GM18505 (cell line): ENCODE results near the gene SYK.

ENCODE experiments used
- ATAC-seq: cut with Tn5 transposase; IDR thresholded peaks from one replicate; pipeline ENCODE4 v1.9.1; 2021; ENCODE audit not compliant: unreplicated experiment
- POLR2A ChIP-seq: IDR thresholded peaks from 4 replicates; pipeline ENCODE4 v1.6.1; 2011; ENCODE audit warnings: borderline replicate concordance; ENCODE audit not compliant: insufficient read depth, insufficient read length; ENCODE audit errors: extremely low read depth

Gene SYK

DNA sequence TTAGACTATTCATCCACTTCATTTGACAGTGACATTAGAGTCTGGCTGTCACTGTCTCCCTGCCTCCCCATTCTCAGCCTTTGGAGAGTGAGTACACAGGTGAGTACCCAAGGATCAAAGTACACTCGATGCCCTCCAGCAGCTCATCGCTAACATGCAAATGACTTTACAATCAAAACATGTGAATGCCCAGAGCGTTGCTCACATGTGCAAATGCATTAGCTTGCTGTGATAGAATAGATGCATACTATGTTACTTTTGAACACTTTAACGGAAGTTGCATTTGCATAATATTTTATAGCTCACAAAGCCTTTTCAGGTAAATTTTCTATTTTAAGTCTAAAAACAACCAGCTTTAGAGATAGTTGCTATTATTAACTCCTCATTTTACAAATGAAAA, 107.6 kb downstream of the SYK start:
- no peak for TF ChIP-seq POLR2A
- no peak for ATAC-seq

DNA sequence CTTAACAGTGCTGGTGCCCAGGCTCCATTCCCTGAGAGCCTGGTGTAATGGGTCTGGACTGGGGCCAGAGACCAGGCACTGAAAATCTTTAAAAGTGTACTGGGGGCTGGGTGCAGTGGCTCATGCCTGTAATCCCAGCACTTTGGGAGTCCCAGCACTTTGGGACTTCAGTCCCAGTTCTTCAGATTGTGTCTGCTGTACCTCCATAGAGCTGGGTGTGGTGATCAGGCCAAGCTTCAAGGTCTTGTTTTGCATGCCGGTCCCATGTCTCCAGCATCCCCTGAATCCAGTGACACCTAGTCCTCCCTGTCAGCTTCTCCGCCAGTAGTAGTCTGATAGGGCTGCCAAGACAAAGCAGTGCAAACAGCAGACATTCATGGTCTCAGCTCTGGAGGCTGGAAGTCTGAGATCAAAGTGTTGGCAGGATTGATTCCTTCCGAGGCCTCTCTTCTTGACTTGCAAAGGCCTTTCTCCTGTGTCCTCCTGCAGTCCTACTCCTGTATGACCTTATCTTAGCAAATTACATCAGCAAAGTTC, 108.2 kb downstream of the SYK start:
- TF ChIP-seq POLR2A, result no peak
- no peak for ATAC-seq

DNA sequence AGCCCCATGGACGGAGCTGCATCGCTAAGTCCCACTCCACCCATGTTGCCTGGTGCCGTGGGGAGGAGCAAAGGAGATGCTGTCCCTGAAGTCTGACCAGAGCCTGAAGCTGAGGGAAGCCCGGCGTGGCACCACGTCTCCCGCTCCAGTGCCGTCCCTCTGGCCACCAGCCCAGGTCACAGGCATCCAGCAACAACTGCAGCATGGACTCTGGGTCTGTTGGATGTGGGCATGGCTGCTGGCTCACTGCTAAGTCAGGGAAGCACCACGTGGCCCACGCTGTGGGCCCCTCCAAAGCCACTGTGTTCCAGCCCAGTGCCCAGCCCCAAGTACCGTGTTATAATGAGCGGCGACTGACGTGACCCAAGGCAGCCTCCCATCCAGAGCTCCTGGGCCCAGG, 112.6 kb downstream of the SYK start:
- TF ChIP-seq POLR2A, result no peak
- ATAC-seq, result no peak

DNA sequence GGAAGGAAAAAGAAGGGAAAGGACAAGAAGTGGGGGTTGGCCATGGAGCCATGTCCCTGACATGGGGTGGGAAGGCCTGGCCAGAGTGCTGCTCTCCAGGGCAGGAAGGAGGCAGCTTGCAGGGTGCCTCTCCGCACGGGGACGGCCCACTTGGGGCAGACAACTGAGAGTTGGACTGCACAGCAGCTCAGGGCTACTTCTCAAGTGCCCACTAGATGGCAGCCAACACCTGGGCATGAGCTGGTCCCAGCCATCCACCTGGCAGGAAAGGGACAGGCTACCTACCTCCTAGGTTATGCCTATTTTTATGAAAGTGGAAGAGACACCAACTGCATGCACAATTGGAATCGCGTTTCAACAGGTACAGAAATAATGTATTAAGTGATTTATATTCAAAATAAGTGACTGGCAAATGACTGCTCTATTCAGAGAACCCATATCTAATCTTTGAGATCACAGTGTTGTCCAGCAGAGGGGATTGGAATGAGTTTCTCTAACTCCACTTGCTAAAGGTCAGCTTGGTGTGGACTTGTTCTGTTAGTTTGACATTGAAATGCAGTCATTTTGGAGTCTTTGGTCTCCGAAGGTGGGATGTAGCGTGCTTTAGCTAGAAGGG, 113.4 kb downstream of the SYK start:
- no peak for TF ChIP-seq POLR2A
- ATAC-seq, result peak; percentile 77

DNA sequence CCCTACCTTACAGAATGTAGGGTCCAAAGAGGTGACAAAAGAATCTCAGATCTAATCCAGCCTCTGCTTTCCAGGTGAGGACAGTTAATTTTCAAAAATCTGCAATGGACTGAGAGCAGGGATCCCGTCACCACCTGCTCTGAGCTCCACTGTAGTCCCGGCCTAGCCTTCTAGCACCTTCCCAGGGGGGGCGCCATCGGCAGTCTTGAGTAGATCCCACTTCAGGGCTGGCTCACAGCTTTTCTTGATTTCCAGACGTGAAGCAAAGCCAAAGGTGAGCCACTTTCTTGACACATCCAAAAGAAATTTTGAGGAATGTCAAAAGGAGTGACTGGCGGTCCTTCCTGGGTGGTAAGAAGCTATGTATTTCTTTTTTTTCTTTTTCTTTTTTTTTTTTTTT, 114.1 kb downstream of the SYK start:
- no peak for TF ChIP-seq POLR2A
- no peak for ATAC-seq

DNA sequence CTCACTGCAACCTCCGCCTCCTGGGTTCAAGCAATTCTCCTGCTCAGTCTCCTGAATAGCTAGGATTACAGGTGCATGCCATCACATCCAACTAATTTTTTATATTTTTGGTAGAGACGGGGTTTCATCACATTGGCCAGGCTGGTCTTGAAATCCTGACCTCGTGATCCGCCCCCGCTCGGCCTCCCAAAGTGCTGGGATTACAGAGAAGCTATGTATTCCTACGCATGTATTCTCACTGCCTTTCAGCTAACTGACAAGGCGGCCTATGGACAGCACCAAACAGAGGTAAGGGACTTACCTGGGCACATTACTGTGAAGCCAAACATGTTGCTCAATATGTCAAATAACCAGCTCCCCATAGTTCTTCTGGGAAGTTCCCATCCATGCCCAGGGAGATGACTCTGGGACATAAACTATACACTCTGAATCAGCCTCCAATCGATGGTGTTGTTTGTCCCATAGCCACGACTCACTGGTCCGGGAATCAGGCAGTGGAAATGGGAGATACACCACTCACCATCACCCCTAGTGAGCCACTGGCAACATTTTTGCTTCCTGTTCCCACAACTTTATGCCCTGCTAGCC, 114.6 kb downstream of the SYK start:
- ATAC-seq, result no peak
- TF ChIP-seq POLR2A, result no peak

DNA sequence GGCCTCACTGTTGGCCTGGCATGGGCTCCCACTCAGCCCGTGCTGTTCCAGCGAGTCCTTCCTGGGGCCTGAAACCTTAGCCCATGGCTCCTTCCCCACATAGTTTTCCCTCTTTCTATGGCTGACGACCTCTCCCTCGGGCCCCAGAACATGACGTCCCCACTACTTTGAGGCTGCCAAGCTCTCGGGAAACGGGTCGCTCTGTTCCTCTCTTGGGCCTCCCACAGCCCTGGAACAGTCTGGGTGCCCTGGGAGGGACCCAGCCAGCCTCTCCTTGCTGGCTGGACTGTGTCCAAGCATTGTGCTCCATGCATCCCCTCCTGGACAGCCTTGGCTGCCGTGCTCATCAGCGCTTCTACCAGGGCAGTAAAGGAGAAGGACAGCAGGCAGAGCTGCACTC, 118.3 kb downstream of the SYK start:
- TF ChIP-seq POLR2A, result no peak
- no peak for ATAC-seq

DNA sequence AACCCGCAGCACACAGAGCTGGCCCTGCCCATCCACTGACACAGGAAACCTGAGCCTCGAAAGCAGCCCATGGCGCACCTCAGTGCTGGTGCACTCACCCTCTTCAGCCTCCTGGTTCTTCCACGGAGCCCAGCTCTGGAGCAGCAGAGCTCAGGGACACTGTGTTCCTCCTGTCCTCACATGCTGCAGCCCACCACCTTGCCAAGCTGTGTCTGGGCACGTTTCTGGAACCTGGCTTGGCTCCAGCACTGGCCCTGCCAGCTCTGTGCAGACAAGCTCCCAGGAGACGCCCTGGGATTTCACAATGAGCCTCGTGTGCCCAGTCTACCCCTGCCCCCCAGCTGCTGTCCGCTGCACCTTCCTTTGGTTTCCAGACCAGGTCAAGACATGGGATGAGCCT, 119.5 kb downstream of the SYK start:
- no peak for ATAC-seq
- no peak for TF ChIP-seq POLR2A

DNA sequence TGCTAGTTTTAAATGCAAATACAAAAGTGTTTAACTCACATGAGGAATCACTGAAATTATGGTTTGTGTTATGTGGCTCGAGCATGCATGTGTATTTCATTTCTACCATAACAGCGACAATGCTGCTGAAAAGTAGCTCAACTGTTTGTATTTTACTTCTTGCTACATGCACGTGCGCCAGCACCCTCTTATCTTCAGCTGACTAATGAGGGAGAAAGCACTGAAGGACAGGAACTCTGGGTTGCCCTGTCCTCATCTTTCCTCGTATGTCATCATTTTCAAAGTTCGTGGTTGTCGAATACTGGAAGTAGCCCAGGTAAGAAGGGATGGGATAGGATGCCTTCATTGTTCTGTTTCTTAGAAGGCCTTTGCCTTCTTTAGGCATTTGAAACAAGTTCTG, 120.3 kb downstream of the SYK start:
- no peak for ATAC-seq
- no peak for TF ChIP-seq POLR2A

DNA sequence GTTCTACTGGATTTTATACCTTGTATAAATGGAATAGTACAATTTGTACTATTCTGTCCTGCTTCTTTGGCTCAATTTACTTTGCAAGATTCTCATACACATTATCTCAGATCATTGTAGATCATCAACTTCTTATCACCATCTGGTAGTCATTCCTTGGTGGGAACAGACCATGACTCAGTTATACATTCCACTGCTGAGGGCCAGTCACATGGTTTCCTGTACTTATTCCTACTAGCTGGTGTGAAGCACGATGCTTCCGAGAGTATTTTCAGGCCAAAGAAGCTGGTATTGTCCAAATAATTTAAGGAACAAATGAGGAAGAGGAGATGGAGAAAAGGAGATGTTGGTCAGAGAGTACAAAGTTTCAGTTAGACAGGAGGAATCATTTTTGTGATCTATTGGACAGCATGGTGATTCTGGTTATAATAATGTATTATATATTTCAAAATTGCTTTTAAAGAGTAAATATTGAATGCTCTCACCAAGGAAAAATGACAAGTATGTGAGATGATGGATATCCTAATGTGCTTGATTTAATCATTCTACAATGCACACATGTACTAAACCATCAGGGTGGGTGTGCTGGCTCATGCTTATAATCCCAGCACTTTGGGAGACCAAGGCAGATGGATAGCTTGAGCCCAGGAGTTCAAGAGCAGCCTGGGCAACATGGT, 124.1 kb downstream of the SYK start:
- ATAC-seq, result no peak
- TF ChIP-seq POLR2A, result no peak

DNA sequence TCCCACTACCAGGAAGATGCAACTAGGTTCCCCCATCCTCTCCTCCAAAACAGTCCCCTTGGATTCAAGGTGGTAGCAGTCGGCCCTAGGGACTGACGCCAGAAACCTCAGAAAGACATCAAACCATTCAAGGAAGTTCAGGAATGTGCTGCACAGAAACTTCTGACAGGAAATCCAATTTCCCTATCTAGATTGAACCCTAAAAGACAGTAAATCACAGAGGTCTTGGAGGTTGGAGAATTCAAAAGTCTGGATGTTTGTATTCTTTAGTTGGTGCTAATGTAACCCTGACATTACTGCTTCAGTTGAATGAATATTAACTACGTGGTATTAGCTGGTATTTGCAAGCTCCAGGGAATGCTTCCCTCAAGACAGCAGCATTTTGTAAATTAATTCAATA, 125.3 kb downstream of the SYK start:
- no peak for ATAC-seq
- TF ChIP-seq POLR2A, result no peak

DNA sequence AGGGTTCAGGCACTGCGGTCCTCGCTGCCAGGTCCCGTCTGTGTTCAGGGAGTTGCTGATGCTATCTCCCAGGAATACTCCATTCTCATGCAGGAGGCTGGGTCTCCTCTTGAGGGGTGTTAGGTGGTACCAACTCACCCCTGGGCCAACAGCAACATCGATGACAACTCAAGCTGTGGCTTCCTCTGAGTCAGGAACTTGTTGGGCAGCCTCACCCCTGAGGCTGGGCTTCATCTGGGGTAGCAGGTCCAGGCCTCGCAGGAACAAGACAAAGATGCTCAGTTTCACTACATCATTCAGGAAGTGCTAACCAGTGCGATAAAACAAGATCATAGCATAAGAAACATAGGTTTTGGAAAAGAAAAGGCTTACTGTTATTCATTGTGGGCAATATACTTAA, 125.9 kb downstream of the SYK start:
- ATAC-seq, result no peak
- TF ChIP-seq POLR2A, result no peak

DNA sequence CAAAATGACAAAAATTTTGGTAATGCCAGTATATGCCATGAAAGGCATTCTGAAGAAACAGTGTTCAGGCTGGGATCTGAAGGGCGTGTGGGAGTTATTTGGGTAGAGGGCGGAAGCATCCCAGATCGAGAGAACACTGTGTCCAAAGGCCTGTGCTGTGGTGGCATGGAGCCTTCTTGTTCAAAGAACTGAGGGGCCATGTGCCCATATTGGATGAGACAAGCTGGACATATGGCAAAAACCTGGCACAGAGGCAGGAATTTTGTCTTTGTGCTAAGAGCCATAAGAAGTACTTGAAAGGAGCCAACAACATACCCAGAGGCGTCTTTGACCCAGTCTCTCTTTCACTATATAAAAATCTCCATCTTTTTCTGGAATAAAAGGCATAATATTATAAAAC, 128.0 kb downstream of the SYK start:
- TF ChIP-seq POLR2A, result no peak
- no peak for ATAC-seq

DNA sequence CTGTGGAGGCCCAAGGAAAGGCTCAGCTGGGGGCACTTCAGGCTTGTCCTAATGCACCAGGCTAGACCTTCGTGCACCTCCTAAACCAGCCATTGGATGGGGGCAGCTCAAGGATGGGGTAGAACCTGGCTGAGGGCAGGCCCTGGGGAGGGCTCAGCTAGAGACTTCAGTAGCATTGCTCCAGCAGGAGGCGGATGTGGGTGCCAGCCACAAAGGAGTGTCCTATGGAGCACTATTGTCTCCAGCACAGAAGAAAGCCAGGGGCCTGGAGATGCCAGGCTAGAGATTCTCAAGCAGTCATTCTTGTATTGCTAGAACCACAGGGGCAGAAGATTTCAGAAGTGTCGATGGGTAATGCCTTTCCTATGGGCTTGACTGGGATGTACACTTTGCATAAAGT, 131.8 kb downstream of the SYK start:
- ATAC-seq, result no peak
- no peak for TF ChIP-seq POLR2A
